Measurements from ENCODE around the gene CNTNAP2. TPM values are rescaled to one million over a fixed set of nuclear protein-coding genes. Genes with fewer than 3 reads are reported as not detected.

Gene CNTNAP2
- total and polyA plus RNA-seq, 2 of the 4 experiments (the other 2 are of a cell fraction) = not detected

GRCh38 chr7:148436135-148436534, 2319.5 kb downstream of the CNTNAP2 start:
- ChIA-PET POLR2A (ENCODE audit: unreplicated experiment) (no interaction called here), CTCF (no interaction called here)
- intact Hi-C loops (cut with micrococcal nuclease) (no loop called here), in situ Hi-C loops (cut with MboI; ENCODE audit: low sequenced_read_pairs) (no loop called here), dilution Hi-C loops (cut with HindIII; ENCODE audit: low sequenced_read_pairs, unreplicated experiment) (no loop called here)
- Histone ChIP-seq H2BK120ac (ENCODE audit: low read depth, low read length) (no peak overlapping the region), H2BK20ac (ENCODE audit: low read depth, low read length) (no peak overlapping the region), H3K79me1 (ENCODE audit: low read depth in 1 of 2, low read length in 2 of 2) (no peaks in the 10 kb centered on the region), H4K8ac (ENCODE audit: low read depth in 2 of 2, low read length in 2 of 2) (no peak overlapping the region), H2BK5ac (ENCODE audit: low read depth, low read length, poor library complexity, severe bottlenecking) (no peak overlapping the region), H2AFZ (replicated peaks; ENCODE audit: low read length, poor library complexity) (no peak overlapping the region), H3K14ac (replicated peaks; ENCODE audit: low read depth, low read length) (no peak overlapping the region), H2AK9ac (replicated peaks; ENCODE audit: low read depth, low read length, poor library complexity) (no peak overlapping the region), H3K9me1 (ENCODE audit: insufficient read depth, low read length) (no peaks in the 10 kb centered on the region), H3K18ac (ENCODE audit: low read depth, low read length) (no peak overlapping the region), H3K4me1 (ENCODE audit: control insufficient read depth, insufficient read depth, low read length) (no peaks in the 10 kb centered on the region), H4K5ac (ENCODE audit: low read depth, low read length) (no peak overlapping the region), H3K4me2 (ENCODE audit: low read depth, low read length) (no peak overlapping the region), H3K4ac (ENCODE audit: low read depth, low read length) (no peak overlapping the region), H3K56ac (ENCODE audit: extremely low read depth, insufficient read depth, low read length) (no peak overlapping the region), H3K27me3 (ENCODE audit: control insufficient read depth, insufficient read depth, low read length) (no peaks in the 10 kb centered on the region), H3K4me3 (ENCODE audit: insufficient read depth, low read depth, low read length) (no peak overlapping the region), H2AK5ac (ENCODE audit: low read depth, low read length) (no peak overlapping the region), H3K9me3 (ENCODE audit: control insufficient read depth, insufficient read depth, low read length) (peaks cover 24% of the 10 kb centered on the region), H4K20me1 (ENCODE audit: insufficient read depth, low read length) (no peaks in the 10 kb centered on the region), H4K91ac (ENCODE audit: insufficient read depth, low read depth, low read length) (no peak overlapping the region), H3K23ac (ENCODE audit: low read depth, low read length) (no peak overlapping the region), H3K9ac (ENCODE audit: low read depth, low read length) (no peak overlapping the region), H3K27ac (ENCODE audit: insufficient read depth, low read length) (no peak overlapping the region), H3K36me3 (ENCODE audit: control insufficient read depth, insufficient read depth, low read length) (no peaks in the 10 kb centered on the region), H2BK15ac (ENCODE audit: low read depth, low read length) (no peak overlapping the region)
- BruUV-seq (replicated peaks) = no TSS peak
- WGBS, 2 experiments (ENCODE audit: extremely low coverage in 2 of 2, insufficient read length in 1 of 2) = no CpG with 5 or more reads among the region's 4 CpGs
- ATAC-seq (ENCODE audit: low read depth) (no peak), DNase-seq (no peak)
- TF ChIP-seq SMC3 (IDR thresholded peaks at IDR 0.05; ENCODE audit: low read depth, low read length) (no peak), RFX5 (IDR thresholded peaks at IDR 0.05; ENCODE audit: low read depth, low read length) (no peak), MAFK (IDR thresholded peaks at IDR 0.05; ENCODE audit: low read depth, low read length) (no peak), ELK1 (IDR thresholded peaks at IDR 0.05; ENCODE audit: borderline replicate concordance, low read depth, low read length) (no peak), RAD21 (IDR thresholded peaks at IDR 0.05; ENCODE audit: low read length) (no peak), RCOR1 (IDR thresholded peaks at IDR 0.05; ENCODE audit: insufficient replicate concordance, low read length) (no peak), MAZ (IDR thresholded peaks at IDR 0.05; ENCODE audit: borderline replicate concordance, low read depth, low read length) (no peak), NFE2L2 (IDR thresholded peaks at IDR 0.05; ENCODE audit: low read depth, low read length) (no peak), POLR2A (IDR thresholded peaks at IDR 0.05; ENCODE audit: low read depth, low read length) (no peak), USF2 (IDR thresholded peaks at IDR 0.05; ENCODE audit: low read depth, low read length) (no peak), FOS (IDR thresholded peaks at IDR 0.05; ENCODE audit: low read depth, low read length) (no peak), MXI1 (IDR thresholded peaks at IDR 0.05; ENCODE audit: borderline replicate concordance, low read depth, low read length) (no peak), CTCF (conservative IDR thresholded peaks at IDR 0.05; ENCODE audit: low read depth, low read length) (no peak), CEBPB (IDR thresholded peaks at IDR 0.05; ENCODE audit: low read depth, low read length) (no peak), CHD1 (IDR thresholded peaks at IDR 0.05; ENCODE audit: low read depth, low read length) (no peak), BHLHE40 (IDR thresholded peaks at IDR 0.05; ENCODE audit: low read depth, low read length) (no peak)
